Myocyte (in vitro differentiated cells): ENCODE results near the gene CASKIN1. TPM values are rescaled to one million over a fixed set of nuclear protein-coding genes. Genes with fewer than 3 reads are reported as not detected.

ENCODE experiments used
- DNase-seq: peaks from one replicate; pipeline ENCODE4 v3.0.0-alpha.2; 2012; ENCODE audit warnings: low read depth
- total RNA-seq: library from RNA; depleted of rRNA; stranded (reverse); fragments of >200 nt; gene quantifications from 2 replicates; pipeline ENCODE4 v1.2.3, GENCODE V29; 2014

The CASKIN1 gene
- total RNA-seq, 1 donor from 2014 or later = 1.0 TPM

GRCh38 chr16:2159175-2159838, 37.1 kb downstream of the CASKIN1 start:
- DNase-seq = peak; percentile 69

- DNase-seq = no peak
Measured at GRCh38 chr16:2158262-2158638, 38.2 kb downstream of the CASKIN1 start.

- peak; percentile 50 for DNase-seq
Measured at GRCh38 chr16:2157480-2158261, 38.7 kb downstream of the CASKIN1 start.

DNA sequence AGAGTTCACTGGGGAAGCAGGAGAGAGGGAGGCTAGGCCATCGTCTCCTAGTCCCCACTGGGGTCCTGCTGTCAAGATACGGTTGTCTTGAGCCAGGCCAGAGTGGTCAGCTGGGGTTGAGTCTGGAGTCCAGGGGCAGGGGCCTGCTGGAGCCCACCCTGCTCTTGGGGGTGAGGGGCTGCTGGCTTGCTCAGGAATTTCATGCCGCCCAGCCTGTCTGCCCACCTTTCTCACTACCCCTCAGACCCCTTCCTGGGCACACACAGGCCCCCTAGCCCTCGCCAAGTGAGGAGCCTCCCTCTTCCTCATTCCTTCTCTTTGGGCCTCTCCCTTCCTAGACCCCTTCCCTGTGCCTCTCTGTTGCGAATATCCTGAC, 39.6 kb downstream of the CASKIN1 start:
- DNase-seq = no peak

GRCh38 chr16:2155977-2156848, 40.2 kb downstream of the CASKIN1 start:
- DNase-seq = peak; percentile 50

GRCh38 chr16:2155091-2155950, 41.1 kb downstream of the CASKIN1 start, which contains the start of gene TRAF7:
TSS of gene TRAF7 (plus strand) at chr16:2155782. CDS start at chr16:2163921, 8,139 bp downstream.
- peak; percentile 100 for DNase-seq

DNA sequence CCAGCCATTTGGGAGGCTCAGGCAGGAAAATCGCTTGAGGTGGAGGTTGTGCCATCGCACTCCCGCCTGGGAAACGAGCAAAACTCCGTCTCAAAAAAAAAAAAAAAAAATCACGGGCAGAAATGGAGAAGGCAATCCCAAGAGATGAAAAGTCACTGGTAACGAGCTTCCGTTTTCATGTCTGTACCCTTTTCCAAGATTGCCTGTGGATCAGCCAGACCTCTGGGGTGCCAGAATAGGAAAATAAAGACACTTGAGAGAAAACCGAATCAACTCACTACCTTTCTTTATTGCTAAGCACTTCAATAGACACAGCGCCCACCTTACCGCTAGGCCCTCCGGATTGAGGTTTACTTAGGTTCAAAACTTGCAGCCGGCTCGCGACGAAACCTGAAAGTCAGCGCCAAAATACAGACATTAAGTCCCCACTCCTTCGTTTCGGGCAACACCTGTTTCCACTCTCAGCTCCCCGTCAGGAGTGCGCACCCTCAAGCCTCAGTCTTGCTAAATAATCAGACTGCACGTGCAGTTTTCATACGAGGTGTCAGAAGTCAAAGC, 41.8 kb downstream of the CASKIN1 start:
- no peak for DNase-seq

DNA sequence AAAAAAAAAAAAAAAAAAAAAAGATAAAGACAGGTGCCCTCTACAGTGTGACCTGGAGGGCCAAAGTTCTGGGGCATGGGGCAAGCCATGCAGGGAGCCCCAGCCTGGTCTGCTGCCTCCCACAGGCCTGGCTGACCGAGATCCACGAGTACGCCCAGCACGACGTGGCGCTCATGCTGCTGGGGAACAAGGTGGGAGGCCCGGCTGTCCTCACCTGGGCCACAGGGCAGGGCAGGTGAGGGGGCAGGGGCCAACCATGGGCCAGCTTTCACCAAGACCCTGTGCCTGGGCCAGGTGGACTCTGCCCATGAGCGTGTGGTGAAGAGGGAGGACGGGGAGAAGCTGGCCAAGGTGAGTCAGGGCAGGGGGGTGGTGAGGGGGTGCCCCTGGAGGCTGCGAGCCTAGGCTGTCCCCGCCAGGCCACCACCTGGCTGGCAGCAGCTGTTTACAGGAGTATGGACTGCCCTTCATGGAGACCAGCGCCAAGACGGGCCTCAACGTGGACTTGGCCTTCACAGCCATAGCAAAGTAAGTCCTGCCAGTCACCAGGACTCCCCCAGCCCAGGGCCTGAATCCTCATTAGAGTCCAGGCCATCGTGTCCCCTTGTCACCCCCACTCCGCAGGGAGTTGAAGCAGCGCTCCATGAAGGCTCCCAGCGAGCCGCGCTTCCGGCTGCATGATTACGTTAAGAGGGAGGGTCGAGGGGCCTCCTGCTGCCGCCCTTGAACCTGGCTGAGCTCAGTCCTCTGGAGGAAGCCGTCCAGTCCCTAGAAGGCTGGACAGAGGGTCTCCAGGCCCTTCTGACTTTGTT, 43.5 kb downstream of the CASKIN1 start:
- DNase-seq = no peak

GRCh38 chr16:2151188-2152091, 45.0 kb downstream of the CASKIN1 start:
- no peak for DNase-seq

- DNase-seq = peak; percentile 75
Measured at GRCh38 chr16:2150418-2151187, 45.8 kb downstream of the CASKIN1 start.

- DNase-seq = no peak
Measured at GRCh38 chr16:2149630-2150417, 46.6 kb downstream of the CASKIN1 start.

- no peak for DNase-seq
Measured at GRCh38 chr16:2148714-2149629, 47.4 kb downstream of the CASKIN1 start.

GRCh38 chr16:2147981-2148671, 48.3 kb downstream of the CASKIN1 start, which contains the start of gene RAB26:
TSS of gene RAB26 (plus strand) at chr16:2148625. CDS start at chr16:2148784, 159 bp downstream.
- peak; percentile 75 for DNase-seq

DNA sequence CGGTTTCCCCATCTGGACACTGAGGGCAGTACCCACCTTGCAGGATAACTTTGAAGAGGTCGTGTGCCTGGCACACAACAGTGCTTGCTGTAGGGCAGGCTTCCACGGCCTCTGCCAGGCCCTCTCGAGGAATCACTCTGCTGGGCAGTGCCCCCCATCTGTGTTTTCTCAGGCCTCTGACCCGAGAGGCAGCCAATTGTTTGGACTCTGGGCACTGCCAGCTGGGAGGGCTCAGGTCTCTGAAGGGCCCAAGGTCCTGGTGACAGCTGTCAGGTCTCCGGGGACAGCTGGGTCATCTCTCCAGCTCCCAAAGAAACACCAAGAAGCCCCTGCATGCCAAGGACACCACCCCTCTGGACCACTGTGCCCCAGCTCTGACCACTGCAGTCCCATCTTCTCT, 49.0 kb downstream of the CASKIN1 start:
- DNase-seq = peak; percentile 53

GRCh38 chr16:2145843-2146242, 50.6 kb downstream of the CASKIN1 start:
- DNase-seq = no peak
